H1 (cell line): ENCODE measurements around the gene PLIN4. TPM values are rescaled to one million over a fixed set of nuclear protein-coding genes. Genes with fewer than 3 reads are reported as not detected.

Experiments used
- CTCF ChIA-PET: fragments of 300-600 bp; sonication (Branson Sonifier 250); formaldehyde crosslinking; loops from one replicate; lab custom pipeline; 2021; ENCODE audit not compliant: partially characterized antibody; lab: Charles Lee
- POLR2A ChIA-PET: fragments of 300-600 bp; sonication (Branson Sonifier 250); formaldehyde crosslinking; loops from one replicate; lab custom pipeline; 2021; ENCODE audit warnings: inconsistent platforms; ENCODE audit not compliant: partially characterized antibody; lab: Charles Lee
- DNase-seq, 2 experiments: peaks; one replicate each; pipeline versions ENCODE4 v3.0.0 to v3.0.0-alpha.2; 2010 to 2022; ENCODE audit warnings: low spot score in 2 of 2, low read depth in 1 of 2, mixed read lengths in 1 of 2
- FAIRE-seq: peaks from 2 replicates; lab custom pipeline; 2011; peaks lifted over from hg19 to GRCh38; lab: Jason Lieb, UNC
- H2AFZ ChIP-seq: 2 replicates; pipeline ENCODE4 v1.8.1; 2012; ENCODE audit warnings: low read length, inconsistent platforms
- H2AK5ac ChIP-seq: 2 replicates; pipeline ENCODE4 v1.6.1; 2013; ENCODE audit warnings: low read depth, low read length
- H2BK120ac ChIP-seq: replicated peaks from 2 replicates; pipeline ENCODE3; 2013; ENCODE audit warnings: low read depth, low read length, inconsistent platforms
- H2BK12ac ChIP-seq: 2 replicates; pipeline ENCODE4 v1.6.1; 2013; ENCODE audit warnings: low read depth, low read length
- H2BK15ac ChIP-seq: 2 replicates; pipeline ENCODE4 v1.6.1; 2013; ENCODE audit warnings: low read length
- H2BK20ac ChIP-seq: 2 replicates; pipeline ENCODE4 v1.6.1; 2013; ENCODE audit warnings: low read length
- H2BK5ac ChIP-seq: 2 replicates; pipeline ENCODE4 v1.6.1; 2013; ENCODE audit warnings: low read depth, low read length
- H3K14ac ChIP-seq: 2 replicates; pipeline ENCODE4 v1.6.1; 2013; ENCODE audit warnings: inconsistent platforms; ENCODE audit not compliant: insufficient read length
- H3K18ac ChIP-seq: 2 replicates; pipeline ENCODE4 v1.6.1; 2013; ENCODE audit warnings: low read length; ENCODE audit errors: extremely low read depth
- H3K23ac ChIP-seq: 2 replicates; pipeline ENCODE4 v1.6.1; 2013; ENCODE audit warnings: inconsistent platforms; ENCODE audit not compliant: insufficient read length
- H3K23me2 ChIP-seq: 2 replicates; pipeline ENCODE4 v1.6.1; 2013; ENCODE audit warnings: low read depth, low read length
- H3K27ac ChIP-seq: 2 replicates; pipeline ENCODE4 v1.6.1; 2011; ENCODE audit warnings: low read depth, low read length, inconsistent platforms
- H3K27me3 ChIP-seq, 4 experiments: replicated peaks in 1 of 4; 1 replicate in 1 of 4; 2 replicates in 3 of 4; pipeline versions ENCODE4 v1.6.1 to v1.8.1; 2011 to 2013; ENCODE audit warnings: low read length in 3 of 4, mild to moderate bottlenecking in 3 of 4, inconsistent platforms in 2 of 4, mixed read lengths in 2 of 4, moderate library complexity in 1 of 4; ENCODE audit not compliant: control insufficient read depth in 3 of 4, insufficient read depth in 3 of 4; ENCODE audit errors: extremely low read depth in 1 of 4
- H3K36me3 ChIP-seq, 4 experiments: 2 replicates each; pipeline versions ENCODE4 v1.6.1 to v1.8.1; 2011 to 2013; ENCODE audit warnings: mild to moderate bottlenecking in 4 of 4, low read length in 3 of 4, moderate library complexity in 2 of 4, control low read depth in 1 of 4, inconsistent platforms in 1 of 4; ENCODE audit not compliant: insufficient read depth in 4 of 4, control insufficient read depth in 2 of 4
- H3K4ac ChIP-seq: replicated peaks from 2 replicates; pipeline ENCODE3; 2013; ENCODE audit warnings: low read length, low read depth, mixed read lengths, inconsistent platforms; ENCODE audit not compliant: insufficient read length
- H3K4me1 ChIP-seq, 4 experiments: replicated peaks in 1 of 4; 1 replicate in 1 of 4; 2 replicates in 3 of 4; pipeline versions ENCODE4 v1.6.1 to v1.8.1; 2011 to 2013; ENCODE audit warnings: low read length in 3 of 4, inconsistent platforms in 2 of 4, mixed read lengths in 1 of 4; ENCODE audit not compliant: insufficient read depth in 4 of 4, control insufficient read depth in 3 of 4
- H3K4me2 ChIP-seq, 2 experiments: 2 replicates each; pipeline versions ENCODE4 v1.6.1 to v1.8.1; 2011 to 2013; ENCODE audit warnings: low read depth in 2 of 2, low read length in 2 of 2, control low read depth in 1 of 2, inconsistent platforms in 1 of 2, mild to moderate bottlenecking in 1 of 2; ENCODE audit not compliant: insufficient read depth in 1 of 2
- H3K4me3 ChIP-seq, 4 experiments: fragments of 200-600, 300-600 bp in 1 of 4; sonication (generic), shearing (Covaris generic), sonication (Bioruptor Twin) in 1 of 4; 2 replicates each; pipeline versions ENCODE4 v1.5.1 to v1.8.1; 2011 to 2016; ENCODE audit warnings: low read length in 4 of 4, low read depth in 3 of 4, control low read depth in 2 of 4, inconsistent platforms in 2 of 4, mild to moderate bottlenecking in 2 of 4, mixed read lengths in 1 of 4, moderate library complexity in 1 of 4; ENCODE audit not compliant: insufficient read depth in 2 of 4; ENCODE audit errors: extremely low read depth in 1 of 4
- H3K56ac ChIP-seq: replicated peaks from 2 replicates; pipeline ENCODE3; 2013; ENCODE audit warnings: low read depth, mild to moderate bottlenecking, mixed read lengths, low read length, inconsistent platforms; ENCODE audit not compliant: insufficient read length
- H3K79me1 ChIP-seq: 2 replicates; pipeline ENCODE4 v1.6.1; 2013; ENCODE audit warnings: low read depth, low read length, control low read depth
- H3K79me2 ChIP-seq, 2 experiments: 2 replicates each; pipeline versions ENCODE4 v1.6.1 to v1.8.1; 2012 to 2013; ENCODE audit warnings: low read length in 2 of 2, mild to moderate bottlenecking in 2 of 2, inconsistent platforms in 1 of 2; ENCODE audit not compliant: insufficient read depth in 2 of 2, control insufficient read depth in 1 of 2
- H3K9ac ChIP-seq, 4 experiments: replicated peaks in 1 of 4; 1 replicate in 1 of 4; 2 replicates in 3 of 4; pipeline versions ENCODE4 v1.6.1 to v1.8.1; 2011 to 2013; ENCODE audit warnings: low read depth in 3 of 4, low read length in 3 of 4, control low read depth in 2 of 4, mild to moderate bottlenecking in 2 of 4, moderate library complexity in 2 of 4, inconsistent platforms in 1 of 4; ENCODE audit errors: extremely low read depth in 1 of 4
- H3K9me3 ChIP-seq, 2 experiments: 2 replicates each; pipeline versions ENCODE4 v1.6.1 to v1.8.1; 2012 to 2013; ENCODE audit warnings: mild to moderate bottlenecking in 2 of 2, moderate library complexity in 2 of 2, control low read depth in 1 of 2, inconsistent platforms in 1 of 2, low read depth in 1 of 2, low read length in 1 of 2, mixed read lengths in 1 of 2; ENCODE audit not compliant: insufficient read depth in 2 of 2
- H4K20me1 ChIP-seq, 2 experiments: replicated peaks in 1 of 2; 2 replicates each; pipeline versions ENCODE3 to v1.8.1; 2011 to 2013; ENCODE audit warnings: inconsistent platforms in 2 of 2, low read length in 2 of 2, mild to moderate bottlenecking in 1 of 2; ENCODE audit not compliant: insufficient read depth in 2 of 2, control insufficient read depth in 1 of 2
- H4K5ac ChIP-seq: 2 replicates; pipeline ENCODE4 v1.6.1; 2013; ENCODE audit warnings: low read length, low read depth, mixed read lengths, inconsistent platforms; ENCODE audit not compliant: insufficient read length
- H4K8ac ChIP-seq: 2 replicates; pipeline ENCODE4 v1.8.0; 2013; ENCODE audit warnings: mild to moderate bottlenecking, moderate library complexity, low read length, inconsistent platforms; ENCODE audit not compliant: insufficient read depth; ENCODE audit errors: extremely low read depth
- H4K91ac ChIP-seq: replicated peaks from 2 replicates; pipeline ENCODE3; 2013; ENCODE audit warnings: low read length, mixed read lengths, inconsistent platforms; ENCODE audit not compliant: insufficient read length
- ATF3 ChIP-seq: IDR thresholded peaks from 2 replicates; pipeline ENCODE4 v1.6.1; 2011; ENCODE audit warnings: low read depth, mild to moderate bottlenecking, low read length; ENCODE audit not compliant: insufficient read depth
- CBX8 ChIP-seq: fragments of 300-800, 300-1000 bp; sonication (generic); IDR thresholded peaks from 2 replicates; pipeline ENCODE4 v1.7.1; 2016; ENCODE audit warnings: low read depth, low read length, borderline replicate concordance
- CTCF ChIP-seq, 3 experiments: IDR thresholded peaks; 1 replicate in 2 of 3; 2 replicates in 1 of 3; pipeline versions ENCODE4 v1.5.1 to v1.6.1; 2011; ENCODE audit warnings: low read length in 3 of 3, mild to moderate bottlenecking in 3 of 3, inconsistent platforms in 2 of 3, low read depth in 1 of 3, moderate library complexity in 1 of 3; ENCODE audit not compliant: insufficient read depth in 1 of 3; ENCODE audit errors: control extremely low read depth in 1 of 3
- EZH2 ChIP-seq: fragments of 200-600 bp; sonication (generic); IDR thresholded peaks from 2 replicates; pipeline ENCODE4 v1.7.1; 2012; ENCODE audit warnings: low read depth, mild to moderate bottlenecking, moderate library complexity, low read length, inconsistent platforms; ENCODE audit not compliant: severe bottlenecking
- JUND ChIP-seq: IDR thresholded peaks from 2 replicates; pipeline ENCODE4 v1.6.1; 2011; ENCODE audit warnings: mild to moderate bottlenecking, improper control_type of control experiment, low read length
- NRF1 ChIP-seq: IDR thresholded peaks from 2 replicates; pipeline ENCODE4 v1.6.1; 2011; ENCODE audit warnings: mild to moderate bottlenecking, low read depth, low read length, improper control_type of control experiment
- PHF8 ChIP-seq: fragments of 200-600 bp; sonication (generic); conservative IDR thresholded peaks from 2 replicates; pipeline ENCODE4 v1.7.1; 2012; ENCODE audit warnings: low read depth, mild to moderate bottlenecking, inconsistent platforms, low read length, moderate library complexity
- SP4 ChIP-seq: IDR thresholded peaks from 2 replicates; pipeline ENCODE4 v1.6.1; 2012; ENCODE audit warnings: low read length, inconsistent platforms
- SUZ12 ChIP-seq: fragments of 200-600 bp; sonication (generic); IDR thresholded peaks from 2 replicates; pipeline ENCODE4 v1.6.1; 2012; ENCODE audit warnings: mild to moderate bottlenecking, inconsistent platforms, low read length, moderate library complexity, mixed read lengths
- WGBS, 2 experiments: shearing (Covaris generic) in 1 of 2; methylation state at CpG; one replicate each; pipeline versions ENCODE4 v1.1.6 to v1.1.7; 2013 to 2015; ENCODE audit warnings: low lambda C conversion rate in 2 of 2, mixed read lengths in 2 of 2, inconsistent platforms in 1 of 2, low coverage in 1 of 2, missing lambda C conversion rate in 1 of 2; ENCODE audit not compliant: insufficient replicate concordance in 2 of 2, insufficient coverage in 1 of 2, insufficient read length in 1 of 2; ENCODE audit errors: extremely low coverage in 1 of 2, missing lambda C conversion rate in 1 of 2; 5-methylcytosine and 5-hydroxymethylcytosine counted together
- polyA plus RNA-seq, 7 experiments: library from polyadenylated mRNA; depleted of rRNA in 3 of 7; stranded (reverse) in 5 of 7; unstranded in 2 of 7; fragments of >200 nt in 5 of 7; fragments of 200-250 nt in 2 of 7; gene quantifications; 1 replicate in 5 of 7; 2 replicates in 1 of 7; 4 replicates in 1 of 7; pipeline versions ENCODE4 v1.2.1 to v1.2.3, GENCODE V29; 2011 to 2013; ENCODE audit warnings: missing spikeins in 2 of 7, mixed read lengths in 2 of 7
- total RNA-seq: library from RNA; stranded (reverse); fragmentation: NEBNext Ultra II Directional; extraction: Animal tissue kit (Norgen Biotek cat#: 25700); gene quantifications from 2 replicates; pipeline ENCODE4 v1.2.1, GENCODE V29; 2021
- TF ChIP-seq, protein P1 (sequence below): IDR thresholded peaks from 2 replicates; pipeline ENCODE4 v1.6.1; 2012; ENCODE audit warnings: inconsistent platforms

Gene PLIN4
- total and polyA plus RNA-seq, 2 of the 8 experiments (the other 6 are each of a cell fraction or from before 2014, with no cell fraction given), result 0.35 to 0.45 TPM

DNA sequence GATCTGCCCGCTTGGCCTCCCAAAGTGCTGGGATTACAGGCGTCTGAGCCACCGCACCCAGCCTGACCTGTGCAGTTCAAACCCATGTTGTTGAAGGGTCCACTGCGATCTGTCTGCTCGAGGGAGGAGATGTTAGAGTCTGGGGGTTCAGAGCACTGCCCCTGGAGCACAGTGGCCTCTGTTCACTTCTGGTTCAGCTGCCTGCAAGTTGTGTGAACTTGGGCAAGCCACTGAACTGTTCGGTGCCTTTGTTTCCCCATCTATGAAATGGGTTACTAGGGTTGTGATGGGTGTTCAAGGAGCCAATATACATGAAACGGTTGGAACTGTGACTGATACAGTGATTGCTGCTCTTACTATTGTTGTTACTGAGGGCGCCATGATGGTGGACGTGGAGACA, 15.0 kb upstream of the PLIN4 start:
- Histone ChIP-seq H2BK120ac (no peak overlapping the region), H3K36me3 (no peaks in the 10 kb centered on the region), H2BK20ac (no peak overlapping the region), H3K18ac (no peak overlapping the region), H3K4me1 (peaks cover 0 to 6% (median 3%) of the 10 kb centered on the region in 4 experiments; a peak in 3 of 7 replicates), H3K27me3 (peaks cover 0 to 21% (median 16%) of the 10 kb centered on the region in 4 experiments; a peak in 4 of 7 replicates), H3K79me1 (no peaks in the 10 kb centered on the region), H2BK5ac (no peak overlapping the region), H4K8ac (no peak overlapping the region), H4K5ac (no peak overlapping the region), H3K23ac (no peak overlapping the region), H3K4me3 (no peak overlapping the region), H2AFZ (no peak overlapping the region), H3K14ac (no peak overlapping the region), H2AK5ac (no peak overlapping the region), H3K9ac (no peak overlapping the region), H2BK15ac (no peak overlapping the region), H3K79me2 (no peaks in the 10 kb centered on the region), H4K91ac (no peak overlapping the region), H3K4ac (no peak overlapping the region), H2BK12ac (no peak overlapping the region), H3K23me2 (peaks cover 4% of the 10 kb centered on the region; the same call in 1 of the 2 replicates), H3K9me3 (no peaks in the 10 kb centered on the region), H3K56ac (no peak overlapping the region), H3K27ac (no peak overlapping the region), H4K20me1 (peaks cover 0 to 3% of the 10 kb centered on the region in 2 experiments), H3K4me2 (no peak overlapping the region)
- FAIRE-seq (no peak), DNase-seq (no peak)
- ChIA-PET POLR2A (interaction anchor here (1.5 kb wide), 1 partner anchor 39 kb away, joined by 4 read pairs; no protein-coding TSS in a partner anchor), CTCF (interaction anchor here (0.6 to 11.6 kb wide), 3 partner anchors 10 to 55 kb away, joined by 3 to 174 read pairs (median 7); no protein-coding TSS in a partner anchor)
- whole genome bisulfite sequencing, 2 experiments, result 92% methylated on average over 8 of the region's 9 CpGs; no CpG with 5 or more reads in 1 of the 2 experiments
- TF ChIP-seq EZH2, result no peak
- no peak for TF ChIP-seq CTCF (IDR thresholded peaks at IDR 0.05; ENCODE audit: control extremely low read depth in 1 of 3, insufficient read depth in 1 of 3, low read depth in 1 of 3, low read length in 3 of 3)
- no peak for TF ChIP-seq NRF1
- TF ChIP-seq PHF8, result no peak
- no peak for TF ChIP-seq SUZ12
- no peak for TF ChIP-seq CBX8
- TF ChIP-seq SP4, result no peak
- TF ChIP-seq JUND, result no peak
- TF ChIP-seq, protein P1, sequence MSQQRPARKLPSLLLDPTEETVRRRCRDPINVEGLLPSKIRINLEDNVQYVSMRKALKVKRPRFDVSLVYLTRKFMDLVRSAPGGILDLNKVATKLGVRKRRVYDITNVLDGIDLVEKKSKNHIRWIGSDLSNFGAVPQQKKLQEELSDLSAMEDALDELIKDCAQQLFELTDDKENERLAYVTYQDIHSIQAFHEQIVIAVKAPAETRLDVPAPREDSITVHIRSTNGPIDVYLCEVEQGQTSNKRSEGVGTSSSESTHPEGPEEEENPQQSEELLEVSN, result no peak
- no peak for TF ChIP-seq ATF3
